Measurements from ENCODE around the gene MAPK8IP3. TPM values are rescaled to one million over a fixed set of nuclear protein-coding genes. Genes with fewer than 3 reads are reported as not detected.

The MAPK8IP3 gene
- total and polyA plus RNA-seq, 2 donors (not counting 1 experiment from before 2014, with no cell fraction given): 249 to 340 TPM

- CTCF ChIA-PET: interaction anchor here (0.6 to 1.2 kb wide), 4 partner anchors 7 to 289 kb away, joined by 3 to 4 read pairs (median 3); partner anchors contain the start of genes MAPK8IP3, NUBP2 and SPSB3
- WGBS (ENCODE audit: insufficient coverage): 50% methylated on average over 1 of the region's 7 CpGs
- H3K9me3 ChIP-seq (ENCODE audit: control extremely low read depth in 1 of 3, control insufficient read depth in 2 of 3, insufficient read depth in 1 of 3, low read length in 2 of 3): peaks cover 0 to 6% (median 0%) of the 10 kb centered on the region in 3 donors
- intact Hi-C loops (cut with micrococcal nuclease): no loop called here
- peaks cover 59 to 79% of the 10 kb centered on the region in 2 donors for H3K4me1 ChIP-seq (ENCODE audit: control insufficient read depth in 2 of 2, insufficient read depth in 2 of 2, low read length in 2 of 2)
- no peak for ATAC-seq (ENCODE audit: low read depth)
- no peaks in the 10 kb centered on the region for H3K27me3 ChIP-seq (replicated peaks in 1 of 4; ENCODE audit: control extremely low read depth in 1 of 4, control insufficient read depth in 3 of 4, insufficient read depth in 4 of 4, low read length in 3 of 4)
- H3K27me3 Mint-ChIP-seq: no peaks in the 10 kb centered on the region
- H3K27ac ChIP-seq (ENCODE audit: low read length in 2 of 2): peak overlapping the region; percentile 90 to 98
- peaks cover 0 to 13% of the 10 kb centered on the region in 2 experiments for H3K36me3 ChIP-seq (replicated peaks in 1 of 2; ENCODE audit: control extremely low read depth in 1 of 2, control insufficient read depth in 1 of 2, extremely low read depth in 1 of 2, insufficient read depth in 2 of 2, low read length in 1 of 2)
- H3K9ac ChIP-seq (ENCODE audit: low read length): peak overlapping the region; percentile 40
- peaks cover 100% of the 10 kb centered on the region for H3K79me2 ChIP-seq (ENCODE audit: control insufficient read depth, insufficient read depth, low read length)
- no peak for TF ChIP-seq CTCF (IDR thresholded peaks at IDR 0.05)
- H3K4me2 ChIP-seq (replicated peaks; ENCODE audit: low read depth, low read length, poor library complexity, severe bottlenecking): peak overlapping the region; percentile 59
- peaks cover 59% of the 10 kb centered on the region for H3K4me1 Mint-ChIP-seq
- no peak overlapping the region for H2AFZ ChIP-seq (ENCODE audit: insufficient read depth, low read depth, low read length, poor library complexity, severe bottlenecking)
- peaks cover 22% of the 10 kb centered on the region for H4K20me1 ChIP-seq (ENCODE audit: control insufficient read depth, insufficient read depth, low read length, poor library complexity, severe bottlenecking)
- no peaks in the 10 kb centered on the region for H3K9me3 Mint-ChIP-seq (ENCODE audit: insufficient read depth)
- H3K4me3 ChIP-seq (ENCODE audit: control extremely low read depth in 1 of 5, extremely low read depth in 1 of 5, insufficient read depth in 1 of 5, low read depth in 2 of 5, low read length in 4 of 5): peak overlapping the region in 3 of 5 experiments; percentile 12 to 42 (median 16)
- H3K4me3 Mint-ChIP-seq: peak overlapping the region; percentile 85
- peak overlapping the region; percentile 98 for H3K27ac Mint-ChIP-seq
- DNase-seq: no peak
- POLR2A ChIA-PET: interaction anchor here (0.5 to 1.2 kb wide), 2 partner anchors 7 to 91 kb away, joined by 3 to 9 read pairs; partner anchors contain the start of gene MAPK8IP3
These were observed 7.3 kb downstream of the MAPK8IP3 start for GRCh38 chr16:1713331-1713730.

- Histone ChIP-seq H2AFZ (ENCODE audit: insufficient read depth, low read depth, low read length, poor library complexity, severe bottlenecking) (no peak overlapping the region), H3K4me1 (ENCODE audit: control insufficient read depth in 2 of 2, insufficient read depth in 2 of 2, low read length in 2 of 2) (peaks cover 65 to 80% of the 10 kb centered on the region in 2 donors), H3K36me3 (replicated peaks in 1 of 2; ENCODE audit: control extremely low read depth in 1 of 2, control insufficient read depth in 1 of 2, extremely low read depth in 1 of 2, insufficient read depth in 2 of 2, low read length in 1 of 2) (peaks cover 0 to 8% of the 10 kb centered on the region in 2 experiments), H3K27me3 (replicated peaks in 1 of 4; ENCODE audit: control extremely low read depth in 1 of 4, control insufficient read depth in 3 of 4, insufficient read depth in 4 of 4, low read length in 3 of 4) (no peaks in the 10 kb centered on the region), H4K20me1 (ENCODE audit: control insufficient read depth, insufficient read depth, low read length, poor library complexity, severe bottlenecking) (peaks cover 16% of the 10 kb centered on the region), H3K4me3 (ENCODE audit: control extremely low read depth in 1 of 5, extremely low read depth in 1 of 5, insufficient read depth in 1 of 5, low read depth in 2 of 5, low read length in 4 of 5) (peak overlapping the region in 4 of 5 experiments; percentile 7 to 40 (median 26)), H3K9ac (ENCODE audit: low read length) (peak overlapping the region; percentile 53), H3K79me2 (ENCODE audit: control insufficient read depth, insufficient read depth, low read length) (peaks cover 100% of the 10 kb centered on the region), H3K9me3 (ENCODE audit: control extremely low read depth in 1 of 3, control insufficient read depth in 2 of 3, insufficient read depth in 1 of 3, low read length in 2 of 3) (peaks cover 0 to 8% (median 0%) of the 10 kb centered on the region in 3 donors), H3K4me2 (replicated peaks; ENCODE audit: low read depth, low read length, poor library complexity, severe bottlenecking) (peak overlapping the region; percentile 59), H3K27ac (ENCODE audit: low read length in 2 of 2) (peak overlapping the region; percentile 90 to 98)
- WGBS (ENCODE audit: insufficient coverage): 32% methylated on average over 14 of the region's 14 CpGs
- Mint-ChIP-seq H3K4me3 (peak overlapping the region; percentile 85), H3K9me3 (ENCODE audit: insufficient read depth) (no peaks in the 10 kb centered on the region), H3K27me3 (no peaks in the 10 kb centered on the region), H3K4me1 (peaks cover 57% of the 10 kb centered on the region), H3K27ac (peak overlapping the region; percentile 98)
- CTCF ChIA-PET: interaction anchor here (0.6 to 1.2 kb wide), 5 partner anchors 8 to 290 kb away, joined by 3 to 4 read pairs (median 3); partner anchors contain the start of genes MAPK8IP3, NUBP2 and SPSB3
- DNase-seq: peak; percentile 93
- ATAC-seq (ENCODE audit: low read depth): peak; percentile 91
- intact Hi-C loops (cut with micrococcal nuclease): loop anchor here (1.0 kb wide), 1 partner anchor 8 kb away; the partner anchor contains the start of gene MAPK8IP3
- TF ChIP-seq EZH2 (IDR thresholded peaks at IDR 0.05; ENCODE audit: borderline replicate concordance, insufficient read depth, low read depth, low read length, poor library complexity, severe bottlenecking) (no peak), CTCF (IDR thresholded peaks at IDR 0.05) (no peak)
- POLR2A ChIA-PET: interaction anchor here (0.5 to 1.2 kb wide), 3 partner anchors 8 to 91 kb away, joined by 3 to 9 read pairs (median 4); partner anchors contain the start of genes JPT2 and MAPK8IP3
These were observed 7.9 kb downstream of the MAPK8IP3 start for GRCh38 chr16:1713933-1714332.
